Umbilical cord (tissue), 2 donors: Measurements from ENCODE around the gene IGLL5. TPM values are rescaled to one million over a fixed set of nuclear protein-coding genes. Genes with fewer than 3 reads are reported as not detected.
"Not testable (repeated sequence)": the region's sequence is repeated elsewhere in the genome, so short reads cannot be mapped to it uniquely, and the experiment has no call there.

Source experiments
- DNase-seq: peaks from one replicate; pipeline ENCODE4 v3.0.0-alpha.2; 2015; ENCODE audit warnings: low spot score
- total RNA-seq: library from RNA; depleted of rRNA; stranded (reverse); fragments of >200 nt; gene quantifications from one replicate; pipeline ENCODE4 v1.2.3, GENCODE V29; 2014; ENCODE audit warnings: low replicate concordance; ENCODE audit not compliant: insufficient read depth

The IGLL5 gene
- total RNA-seq, 1 donor from 2014 or later: 1.9 TPM

- DNase-seq: not testable (repeated sequence)
These were observed 13.1 kb downstream of the IGLL5 start for GRCh38 chr22:22900527-22901205.

DNA sequence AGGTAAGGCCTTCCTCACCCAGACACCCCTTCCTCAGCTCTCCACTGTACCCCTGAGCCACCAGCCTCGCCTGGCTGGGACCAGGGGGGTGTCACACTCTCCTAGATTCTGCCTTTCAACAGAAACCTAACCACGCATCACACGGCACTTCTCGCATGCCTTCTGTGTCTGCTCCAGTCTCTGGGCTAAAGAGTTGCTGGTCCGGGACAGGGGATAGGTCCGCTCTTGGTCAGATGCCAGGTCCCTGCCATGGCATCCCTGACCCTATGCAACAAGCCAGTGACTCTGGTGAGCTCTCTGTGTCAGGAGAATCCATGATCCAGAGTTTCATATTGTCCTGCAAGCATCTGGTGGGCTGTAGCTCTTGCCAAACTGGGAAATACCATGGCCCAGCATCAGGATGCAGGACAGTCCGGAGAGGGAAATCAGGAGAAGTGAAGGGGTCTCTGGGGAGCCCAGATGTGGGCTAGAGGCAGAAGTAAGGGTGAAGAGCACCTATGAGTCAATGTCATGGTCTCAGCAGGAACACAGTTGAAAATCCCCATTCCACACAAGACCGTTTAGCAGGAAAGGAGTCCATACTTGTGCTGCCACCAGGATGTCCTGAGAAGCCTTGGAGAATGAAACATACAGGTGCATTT, 14.1 kb downstream of the IGLL5 start:
- DNase-seq: no peak

DNA sequence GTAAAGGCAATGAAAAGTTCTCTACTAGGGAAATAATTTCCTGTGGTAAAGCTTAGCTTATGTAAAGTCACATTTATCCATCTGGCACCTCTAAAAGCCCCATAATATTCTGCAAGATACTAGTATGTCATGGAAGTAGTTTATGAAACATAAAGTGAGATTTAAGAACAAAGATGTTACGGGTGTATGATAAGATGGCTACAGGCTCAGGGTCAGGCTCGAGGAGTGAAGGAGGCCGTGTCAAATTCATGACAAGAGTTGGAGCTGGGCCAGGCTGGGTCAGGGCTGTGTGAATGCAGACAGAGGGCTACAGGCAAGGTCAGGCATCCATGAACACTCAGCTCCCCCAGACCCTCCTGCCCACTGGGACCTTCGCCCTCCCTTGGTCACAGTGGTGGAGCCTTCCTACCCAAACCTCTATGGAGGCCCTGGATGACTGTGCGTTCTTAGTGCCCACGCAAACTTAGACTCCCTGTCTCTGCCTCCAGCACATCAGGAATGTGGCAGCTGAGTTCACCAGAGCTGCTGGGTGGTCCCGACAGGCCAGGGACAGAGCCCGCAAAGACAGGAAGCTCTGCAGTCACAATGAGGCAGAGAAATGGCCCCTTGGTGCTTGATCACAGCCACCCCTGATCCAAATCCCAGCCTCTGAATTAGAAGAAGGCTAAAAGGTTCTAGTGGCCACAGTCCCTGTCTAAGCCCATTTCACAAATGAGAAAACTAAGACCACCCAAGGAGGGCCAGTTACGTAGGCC, 14.8 kb downstream of the IGLL5 start:
- no peak for DNase-seq

DNA sequence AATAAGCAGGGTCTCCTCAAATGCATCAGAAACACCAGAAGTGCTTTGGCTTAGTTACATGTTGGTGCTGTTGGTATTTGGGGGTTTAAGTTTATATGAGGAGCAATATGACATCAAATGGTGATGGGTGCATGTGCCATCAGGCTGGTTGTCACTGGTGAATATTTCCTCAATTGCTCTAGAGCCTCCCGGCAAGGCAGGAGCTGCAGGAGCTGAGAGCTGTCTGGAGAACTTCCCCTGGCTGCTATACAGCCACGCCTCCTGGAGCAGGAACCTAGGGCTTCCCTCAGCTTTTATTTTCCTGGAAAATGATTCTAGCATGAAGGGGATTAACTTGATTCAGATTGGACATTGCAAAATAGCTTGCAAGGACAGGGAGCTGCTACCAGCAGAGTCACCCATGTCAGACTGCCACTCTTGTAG, 15.8 kb downstream of the IGLL5 start:
- DNase-seq: peak; percentile 71

GRCh38 chr22:22903781-22904192, 16.2 kb downstream of the IGLL5 start:
- DNase-seq: not testable (repeated sequence)

- not testable (repeated sequence) for DNase-seq
These were observed 17.1 kb downstream of the IGLL5 start for GRCh38 chr22:22904736-22905135.

- DNase-seq: not testable (repeated sequence)
These were observed 18.8 kb downstream of the IGLL5 start for GRCh38 chr22:22906391-22906790.

DNA sequence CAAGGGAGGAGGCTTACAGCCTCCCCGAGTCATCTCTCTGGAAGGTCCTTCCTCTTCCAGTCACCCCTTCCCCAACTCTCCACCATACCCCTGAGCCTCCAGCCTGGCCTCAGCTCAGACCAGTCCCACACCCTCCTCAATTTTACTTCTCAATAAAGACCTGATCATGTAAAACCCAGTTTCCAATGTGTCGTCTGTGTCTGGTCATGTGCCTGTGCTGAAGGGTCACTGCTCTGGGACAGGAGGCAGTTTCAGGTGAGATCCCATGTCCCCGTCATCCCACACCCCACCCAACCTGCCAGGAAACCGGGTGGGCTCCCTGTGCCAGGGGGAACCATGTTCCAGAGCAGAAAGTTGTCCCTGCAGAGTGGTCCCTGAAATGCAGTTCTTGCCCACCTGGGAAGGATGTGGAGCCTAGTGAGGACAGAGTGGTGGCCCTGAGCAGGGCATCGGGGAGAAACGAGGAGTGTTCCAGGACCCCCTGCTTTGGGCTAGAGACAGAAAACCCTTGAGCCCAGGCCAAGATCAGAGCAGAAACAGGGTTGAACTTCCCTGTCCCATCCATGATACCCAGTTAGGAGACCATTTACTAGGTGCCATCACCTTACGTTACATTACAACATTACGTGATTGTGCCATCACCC, 19.4 kb downstream of the IGLL5 start:
- no peak for DNase-seq

DNA sequence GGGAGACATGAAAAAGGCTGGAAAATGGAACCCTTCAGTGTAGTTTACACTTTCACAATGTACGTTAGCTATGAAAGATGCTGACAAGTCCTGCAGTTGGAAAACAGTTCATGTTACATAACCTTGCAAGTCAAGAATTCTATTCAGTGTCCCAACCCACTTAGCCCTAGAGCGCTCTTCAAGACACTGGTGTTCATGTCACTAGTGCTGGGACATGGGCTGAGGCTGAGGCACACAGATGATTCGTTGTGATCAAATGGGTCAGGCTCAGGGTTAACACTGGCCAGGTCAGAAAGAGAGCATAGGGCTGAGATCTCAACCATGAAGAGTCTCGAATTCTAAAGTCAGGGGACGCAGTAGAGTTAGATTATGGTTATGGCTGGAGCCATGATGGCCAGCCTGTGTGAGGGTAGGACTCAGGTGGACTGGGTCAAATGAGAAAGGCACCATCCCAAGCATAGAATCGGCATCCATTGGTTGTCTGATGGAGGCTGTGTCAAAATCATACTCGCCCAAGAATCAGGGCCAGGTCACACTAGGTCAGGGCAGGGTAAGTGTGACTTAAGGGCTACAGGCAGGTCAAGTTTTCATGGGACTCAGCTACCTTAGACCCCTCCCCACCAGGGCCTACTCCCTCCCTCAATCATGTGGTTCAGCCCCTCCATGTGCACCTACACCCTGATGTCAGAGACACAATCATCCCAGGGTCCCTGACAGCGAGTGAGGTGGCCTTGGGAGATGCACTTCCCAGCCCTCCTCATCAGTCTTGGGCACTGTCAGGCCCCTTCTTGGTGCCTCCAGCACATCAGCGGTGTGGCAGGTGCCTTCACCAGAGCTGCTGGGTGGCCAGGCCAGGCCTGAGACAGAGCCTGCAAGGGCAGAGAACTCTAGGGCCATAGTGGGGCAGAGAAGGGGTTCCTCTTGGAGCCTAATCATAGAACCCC, 20.2 kb downstream of the IGLL5 start:
- DNase-seq: no peak

DNA sequence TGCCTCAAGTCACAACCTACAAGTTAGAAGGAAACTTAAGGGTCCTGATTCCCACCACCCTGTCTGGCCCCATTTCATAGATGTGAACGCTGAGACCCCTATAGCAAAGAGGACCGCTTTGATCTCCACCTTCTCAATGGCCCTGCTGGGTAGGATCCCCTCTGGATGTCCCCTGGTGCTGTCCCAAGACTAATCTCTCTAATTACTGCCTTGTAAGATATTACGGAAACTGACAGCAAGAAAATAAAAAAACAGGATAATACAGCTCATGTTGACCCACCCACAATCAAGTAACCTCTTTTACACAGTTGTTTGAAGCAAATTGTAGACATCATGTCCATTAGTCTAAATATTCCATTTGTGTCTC, 20.9 kb downstream of the IGLL5 start:
- DNase-seq: no peak

DNA sequence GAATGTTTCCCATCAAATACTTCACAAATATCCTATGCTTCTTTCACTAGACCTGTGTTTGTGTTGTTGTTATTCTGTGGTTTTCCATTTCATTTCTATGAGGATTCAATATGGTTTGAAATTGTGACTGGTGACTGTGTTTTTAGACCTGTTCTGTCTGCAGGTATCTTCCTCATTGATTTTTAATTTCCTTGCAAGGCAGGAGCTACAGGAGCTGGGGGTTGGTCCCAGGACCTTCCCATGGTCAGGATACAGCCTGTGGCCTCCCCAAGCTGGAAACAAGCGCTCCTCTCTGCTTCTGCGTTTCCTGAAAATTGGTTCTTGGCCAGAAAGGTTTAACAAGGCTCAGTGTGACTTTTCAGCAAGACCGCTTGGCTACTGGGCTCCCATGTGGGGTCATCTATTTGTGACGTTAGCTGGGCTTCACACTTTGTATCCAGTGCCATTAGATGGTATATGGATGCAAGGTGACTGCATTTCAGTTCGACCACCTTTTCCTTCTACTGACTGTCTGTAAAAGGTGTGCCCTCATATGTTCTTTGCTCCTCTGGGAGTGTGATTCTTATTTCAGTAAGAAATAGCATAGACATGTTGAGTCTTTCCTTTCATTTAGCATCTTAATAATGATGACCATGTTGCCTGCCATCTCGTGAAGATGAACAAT, 21.5 kb downstream of the IGLL5 start:
- DNase-seq: no peak

DNA sequence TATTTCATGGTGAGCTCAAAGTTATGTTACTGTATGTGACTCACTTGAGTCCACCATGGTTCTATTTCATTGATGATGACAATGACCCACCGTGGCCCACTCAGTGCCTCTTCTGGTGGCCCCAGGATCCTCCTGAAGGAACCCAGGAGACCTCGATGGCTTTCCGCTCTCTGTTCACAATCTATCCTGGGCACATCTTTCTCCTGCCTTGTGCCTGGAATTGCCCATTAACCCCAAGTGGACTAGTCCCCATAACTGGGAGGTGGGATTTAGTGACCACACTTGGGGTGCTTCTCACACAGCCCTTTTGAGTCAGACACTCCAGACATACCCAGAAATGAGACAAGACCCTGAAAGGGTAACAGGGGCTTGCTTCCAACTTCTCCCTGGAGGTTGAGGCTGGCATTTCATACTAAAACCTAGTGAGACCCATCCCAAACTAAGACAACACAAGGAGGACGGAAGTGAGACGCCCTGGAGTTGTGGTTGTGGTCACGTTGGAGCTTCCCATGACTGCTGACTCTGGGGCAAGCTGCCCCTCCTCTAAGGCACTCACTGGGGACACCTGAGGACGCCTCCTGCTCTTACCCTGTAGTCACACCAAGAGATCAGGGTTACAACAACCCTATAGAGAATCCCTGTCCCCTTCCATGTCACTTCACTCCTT, 22.1 kb downstream of the IGLL5 start:
- DNase-seq: no peak

GRCh38 chr22:22910272-22911240, 22.9 kb downstream of the IGLL5 start:
- DNase-seq: no peak

- no peak for DNase-seq
These were observed 23.9 kb downstream of the IGLL5 start for GRCh38 chr22:22911327-22912134.

- no peak for DNase-seq
These were observed 24.7 kb downstream of the IGLL5 start for GRCh38 chr22:22912135-22912987.

DNA sequence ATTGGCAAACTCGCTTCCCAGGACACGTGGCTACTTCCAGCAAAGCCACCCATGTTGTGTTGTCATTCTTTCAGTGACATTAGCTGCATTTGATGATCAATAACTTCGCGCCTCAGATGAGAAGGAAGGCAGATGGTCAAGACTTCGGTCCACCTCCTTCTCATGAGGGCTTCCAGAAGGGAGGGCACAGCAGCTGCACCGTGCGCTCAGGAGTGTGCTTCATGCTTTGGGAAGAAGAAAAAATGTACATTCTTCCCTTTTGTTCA, 25.3 kb downstream of the IGLL5 start:
- DNase-seq: no peak

DNA sequence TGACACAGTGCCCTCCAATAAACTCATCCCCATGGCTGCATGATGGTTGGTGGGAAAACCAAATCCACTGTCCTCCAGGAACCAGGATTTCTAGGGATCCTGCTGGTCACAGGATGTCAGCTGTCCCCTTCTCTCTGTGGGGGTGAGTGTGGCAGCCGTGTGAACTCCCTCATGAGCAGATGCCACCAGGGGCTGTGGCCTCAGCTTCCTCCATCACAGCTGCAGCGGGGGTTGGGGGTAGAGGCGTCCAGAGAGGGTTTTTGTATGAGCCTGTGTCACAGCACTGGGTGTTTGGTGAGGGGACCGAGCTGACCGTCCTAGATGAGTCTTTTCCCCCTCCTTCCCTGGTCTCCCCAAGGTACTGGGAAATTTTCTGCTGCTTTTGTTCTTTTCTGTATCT, 26.4 kb downstream of the IGLL5 start:
- DNase-seq: no peak
